ENCODE measurements around the gene SNX30.

GRCh38 chr9:112783551-112783954 lies 33.0 kb downstream of the SNX30 start:
- TF ChIP-seq CTCF (IDR thresholded peaks at IDR 0.05; ENCODE audit: low read depth, low read length) (no peak), POLR2A (IDR thresholded peaks at IDR 0.05; ENCODE audit: extremely low read depth, insufficient read length) (no peak)

All from NB4 (cell line).